ENCODE results near the gene FAM210B.
"Not testable (repeated sequence)": the region's sequence is repeated elsewhere in the genome, so short reads cannot be mapped to it uniquely, and the experiment has no call there.

FAM210B gene

DNA sequence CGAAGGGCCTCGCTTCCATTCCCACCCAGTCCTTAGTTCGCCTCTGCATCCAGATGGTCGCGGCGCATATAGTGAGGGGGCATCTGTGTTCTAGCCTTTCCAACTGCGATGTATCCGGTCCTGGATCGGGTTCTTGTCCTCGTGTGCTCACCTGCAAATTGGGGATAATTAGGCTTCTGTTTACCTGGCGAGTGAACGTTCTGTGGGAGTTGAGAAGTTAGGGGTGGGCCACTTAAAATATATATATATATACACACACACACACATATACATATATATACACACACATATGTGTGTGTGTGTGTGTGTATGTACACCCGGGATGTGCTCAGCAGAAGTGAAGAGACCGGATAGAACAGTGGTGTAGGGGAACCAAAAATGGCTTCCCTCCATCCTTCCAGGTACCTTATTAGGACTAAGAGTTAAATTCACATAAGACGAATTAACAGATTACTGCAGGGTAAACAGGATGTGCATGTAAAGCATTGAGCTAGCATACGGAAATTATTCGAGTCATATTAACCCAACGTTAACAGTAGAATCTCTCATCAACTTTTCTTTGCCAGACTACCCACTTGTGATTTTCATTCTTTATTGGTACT, 34.2 kb downstream of the FAM210B start:
- peak; percentile 37 for DNase-seq (ENCODE audit: low spot score)

DNA sequence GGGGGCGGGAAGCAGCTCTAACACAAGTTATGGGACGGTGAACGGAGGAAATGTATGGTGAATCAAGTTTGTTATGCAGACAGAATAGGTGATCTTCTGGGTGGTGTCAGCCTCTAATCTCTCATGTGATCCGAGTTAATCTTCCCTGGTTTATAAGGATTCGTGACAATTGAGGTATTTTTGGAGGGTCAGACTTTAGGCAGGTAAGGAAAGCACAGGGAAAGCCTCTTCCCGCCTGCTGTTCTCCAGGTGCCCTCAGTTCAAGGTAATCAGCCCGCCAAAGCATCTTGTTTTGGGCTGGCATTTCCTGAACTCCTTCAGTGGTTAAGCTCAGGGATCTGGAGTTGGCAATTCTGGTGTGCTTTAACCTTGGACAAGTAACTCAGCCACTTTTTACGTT, 34.9 kb downstream of the FAM210B start:
- no peak for DNase-seq (ENCODE audit: low spot score)

DNA sequence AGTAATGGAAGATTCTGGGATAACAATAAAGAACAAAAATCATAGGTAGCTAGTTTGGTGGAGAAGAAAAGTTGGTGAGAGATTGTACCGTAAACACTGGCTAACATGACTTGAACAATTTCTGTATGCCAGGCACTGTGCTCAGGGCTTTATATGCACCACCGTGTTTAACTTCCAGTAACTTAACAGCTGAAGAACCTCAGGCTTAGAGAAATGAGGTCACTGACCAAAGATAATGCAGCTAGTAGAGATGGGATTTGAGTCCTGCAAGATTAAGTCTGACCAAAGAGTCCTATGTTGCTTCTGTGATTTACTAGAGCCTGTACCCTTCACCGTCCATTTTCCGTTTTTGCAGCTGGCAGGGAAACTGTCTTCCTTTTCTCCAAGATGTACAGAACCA, 36.4 kb downstream of the FAM210B start:
- DNase-seq (ENCODE audit: low spot score), result no peak

DNA sequence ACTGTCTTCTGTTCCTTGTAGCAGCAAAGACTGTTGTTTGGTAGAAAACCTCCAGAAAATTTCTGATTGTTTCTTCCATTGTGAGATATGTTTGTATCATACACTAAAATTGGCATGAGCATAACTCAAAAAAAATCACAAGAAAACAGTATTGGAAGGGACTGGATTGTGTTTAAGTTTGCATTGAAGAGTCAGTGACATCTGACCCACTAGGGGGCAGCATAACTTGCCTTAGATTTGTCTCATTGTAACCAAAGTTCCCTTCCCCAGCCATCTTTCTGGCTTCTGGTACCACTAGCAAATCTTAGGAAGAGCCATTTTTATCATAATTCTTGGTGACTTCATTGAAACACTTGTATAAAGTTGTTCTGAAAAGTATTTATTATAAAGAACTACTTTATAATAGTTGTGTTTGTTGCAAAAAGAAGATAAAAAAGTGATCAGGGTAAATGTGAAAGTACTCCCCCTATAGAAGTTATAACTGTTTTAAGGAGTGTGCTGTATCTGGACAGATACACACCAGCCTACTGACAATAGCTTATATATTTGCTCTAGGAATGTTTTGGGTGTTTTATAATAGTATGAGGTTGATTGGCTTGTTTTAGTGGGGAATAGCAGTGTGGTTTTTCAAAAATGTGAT, 41.3 kb downstream of the FAM210B start:
- peak; percentile 82 for DNase-seq (ENCODE audit: low spot score)

DNA sequence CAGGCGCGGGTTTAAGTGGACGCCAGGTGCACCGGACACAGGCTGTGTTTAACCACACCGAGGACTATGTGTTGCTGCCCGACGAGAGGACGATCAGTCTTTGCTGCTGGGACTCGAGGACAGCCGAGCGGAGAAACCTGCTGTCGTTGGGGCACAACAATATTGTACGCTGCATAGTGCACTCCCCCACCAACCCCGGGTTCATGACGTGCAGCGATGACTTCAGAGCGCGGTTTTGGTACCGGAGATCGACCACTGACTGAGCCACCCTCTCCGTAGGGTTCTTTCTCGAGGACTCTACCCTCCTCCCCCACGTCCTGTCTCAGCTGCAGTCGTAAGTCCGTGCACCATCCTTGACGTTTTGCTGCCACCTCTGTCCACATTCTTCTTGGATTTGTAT, 44.7 kb downstream of the FAM210B start:
- DNase-seq (ENCODE audit: low spot score), result no peak

DNA sequence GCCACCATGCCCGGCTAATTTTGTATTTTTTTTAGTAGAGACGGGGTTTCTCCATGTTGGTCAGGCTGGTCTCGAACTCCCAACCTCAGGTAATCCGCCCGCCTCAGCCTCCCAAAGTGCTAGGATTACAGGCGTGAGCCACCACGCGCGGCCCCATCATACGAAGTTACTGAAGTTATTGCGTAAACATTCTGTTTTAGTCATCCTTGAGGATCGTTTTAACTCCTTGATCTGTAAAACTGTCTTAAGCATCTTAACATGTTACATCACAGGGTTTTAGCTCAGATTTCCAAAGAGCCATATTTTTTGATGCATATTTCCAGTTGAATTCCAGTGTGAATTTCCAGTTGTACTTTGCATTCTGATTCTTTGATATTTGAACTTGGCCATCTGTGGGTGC, 46.6 kb downstream of the FAM210B start:
- DNase-seq (ENCODE audit: low spot score), result not testable (repeated sequence)

DNA sequence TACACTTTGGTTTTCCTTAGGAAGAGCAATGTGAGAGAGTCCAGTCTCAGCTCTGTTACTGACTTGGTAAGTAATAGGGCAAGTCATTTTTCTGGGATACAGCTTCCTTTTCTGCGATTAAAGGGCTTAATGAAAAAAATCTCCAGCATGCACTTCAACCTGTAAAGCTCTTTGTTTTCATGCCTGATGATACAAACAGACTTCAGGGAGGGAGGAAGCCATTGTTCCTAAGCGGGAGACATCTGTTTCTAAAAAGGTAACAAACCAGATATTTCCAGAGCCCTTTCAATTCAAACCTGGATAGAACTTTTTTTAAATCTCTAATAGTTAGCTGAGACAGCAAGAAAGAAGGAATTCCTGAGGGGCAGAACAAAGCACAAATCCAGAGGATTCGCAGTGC, 48.1 kb downstream of the FAM210B start:
- no peak for DNase-seq (ENCODE audit: low spot score)

DNA sequence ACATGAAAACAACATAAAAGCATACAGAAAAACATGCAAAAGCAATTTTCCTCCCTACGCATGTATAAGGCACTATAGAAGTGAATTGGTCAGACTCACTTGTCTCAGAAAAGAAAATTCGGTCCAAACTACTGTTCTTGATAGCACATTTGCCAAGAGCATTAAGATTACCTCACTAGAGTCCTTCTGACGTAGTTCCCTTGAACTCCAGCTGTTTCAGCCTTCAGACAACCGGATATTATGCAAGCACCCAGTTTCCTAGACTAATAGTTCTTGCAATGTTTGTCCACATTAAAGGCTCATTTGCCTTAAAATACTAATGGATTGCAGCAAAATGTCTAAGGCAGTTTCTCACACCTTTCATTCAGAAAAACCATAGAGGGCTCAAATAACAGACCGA, 50.7 kb downstream of the FAM210B start:
- no peak for DNase-seq (ENCODE audit: low spot score)

DNA sequence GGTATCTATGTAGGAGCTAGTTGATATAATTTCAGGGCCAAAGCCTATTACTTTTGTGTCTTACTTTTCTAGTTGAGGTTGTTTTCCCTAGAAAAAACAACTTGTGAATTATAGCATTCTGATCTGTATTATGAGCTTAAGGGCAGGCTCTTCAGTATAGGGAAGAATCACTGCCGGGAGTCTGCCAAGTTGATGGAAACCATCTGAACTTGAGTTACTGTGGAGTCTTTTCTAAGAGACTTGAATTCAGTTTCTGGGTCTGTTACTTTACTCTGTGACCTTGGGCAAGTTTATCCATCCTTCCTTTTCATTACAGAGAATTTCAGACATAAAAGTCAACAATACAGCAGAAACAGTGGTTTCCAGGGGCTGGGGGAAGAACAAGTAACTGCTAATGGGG, 51.2 kb downstream of the FAM210B start:
- DNase-seq (ENCODE audit: low spot score), result no peak

DNA sequence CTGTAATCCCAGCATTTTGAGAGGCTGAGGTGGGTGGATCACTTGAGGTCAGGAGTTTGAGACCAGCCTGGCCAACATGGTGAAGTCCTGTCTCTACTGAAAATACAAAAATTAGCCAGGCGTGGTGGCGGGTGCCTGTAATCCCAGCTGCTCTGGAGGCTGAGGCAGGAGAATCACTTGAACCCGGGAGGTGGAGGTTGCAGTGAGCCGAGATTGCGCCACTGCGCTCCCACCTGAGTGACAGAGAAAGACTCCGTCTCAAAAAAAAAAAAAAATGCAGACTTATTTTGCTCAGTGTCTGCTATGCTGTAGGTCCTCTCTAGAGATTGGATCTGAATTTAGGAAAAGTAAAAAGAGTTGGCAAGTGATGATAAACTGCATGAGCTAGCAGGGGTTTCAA, 52.5 kb downstream of the FAM210B start:
- not testable (repeated sequence) for DNase-seq (ENCODE audit: low spot score)

DNA sequence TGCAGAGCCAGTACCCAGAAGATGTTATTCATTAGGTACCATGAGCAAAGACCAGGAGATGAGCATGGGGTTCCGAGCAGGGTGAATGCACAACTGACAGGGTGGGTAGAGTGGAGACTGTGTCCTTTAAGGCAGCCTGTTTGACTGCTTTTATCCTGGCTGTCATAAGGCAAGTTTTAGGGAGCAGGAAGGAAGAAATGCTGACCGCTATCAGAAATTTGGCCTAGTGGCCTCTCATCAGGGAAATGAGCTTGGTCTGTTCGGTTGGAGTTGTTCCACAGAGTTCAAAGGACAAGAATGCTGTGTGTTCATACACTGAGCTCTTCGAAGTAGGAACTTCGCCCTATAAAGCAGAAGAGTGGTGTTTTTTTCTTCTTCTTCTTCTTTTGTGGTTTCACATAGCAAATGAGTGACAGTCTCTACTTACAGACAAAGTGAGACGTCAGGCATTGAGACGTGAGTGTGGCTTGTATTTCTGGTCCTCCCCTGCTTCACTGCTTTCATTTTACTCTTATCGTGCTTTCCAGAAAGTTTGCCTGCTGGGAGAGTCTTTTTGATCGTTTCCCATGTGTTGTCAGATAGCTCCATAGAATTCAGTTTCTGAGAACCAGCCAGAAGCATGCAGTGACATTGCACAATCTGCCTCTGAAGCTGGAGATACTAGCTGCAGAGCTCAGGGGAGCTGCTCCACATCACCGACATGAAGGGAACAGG, 53.1 kb downstream of the FAM210B start, which contains the start of gene CASS4:
CASS4 (plus strand) TSS at position 502 of the 714 bp plus-strand sequence; CDS start at position 701, 199 bp downstream.
- peak; percentile 65 for DNase-seq (ENCODE audit: low spot score)

DNA sequence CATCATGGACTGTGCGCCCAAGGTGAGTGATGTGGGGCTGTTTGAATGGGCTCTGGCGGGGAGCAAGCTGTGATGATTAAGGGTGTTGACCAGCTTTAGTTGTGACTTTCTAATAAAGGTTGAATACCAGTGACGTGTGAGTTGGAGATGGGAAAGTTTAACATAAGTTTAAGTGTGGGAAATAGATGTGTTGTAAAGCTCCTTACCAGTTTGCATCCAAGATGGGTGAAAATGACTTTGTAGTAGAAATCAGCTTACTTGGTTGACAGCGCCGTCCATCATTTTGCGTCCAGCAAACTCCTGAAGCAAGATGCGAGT, 53.7 kb downstream of the FAM210B start:
- no peak for DNase-seq (ENCODE audit: low spot score)

DNA sequence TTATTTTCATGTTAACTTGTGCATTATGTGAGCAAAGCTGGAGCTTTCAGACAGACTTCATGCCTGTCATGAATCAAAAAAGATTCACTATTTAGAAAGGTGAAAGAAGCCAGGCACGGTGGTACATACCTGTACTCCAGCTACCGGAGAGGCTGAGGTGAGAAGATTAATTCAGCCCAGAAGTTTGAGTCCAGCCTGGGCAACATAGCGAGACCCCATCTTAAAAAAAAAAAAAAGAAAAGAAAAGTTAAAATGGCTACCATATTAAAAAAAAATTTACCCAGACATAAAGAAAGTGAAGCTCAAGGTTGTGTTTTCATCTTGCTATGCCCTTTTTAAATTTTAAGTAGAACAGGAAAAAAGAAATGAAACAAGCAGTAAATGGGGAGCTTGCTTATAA, 54.2 kb downstream of the FAM210B start:
- DNase-seq (ENCODE audit: low spot score), result no peak

DNA sequence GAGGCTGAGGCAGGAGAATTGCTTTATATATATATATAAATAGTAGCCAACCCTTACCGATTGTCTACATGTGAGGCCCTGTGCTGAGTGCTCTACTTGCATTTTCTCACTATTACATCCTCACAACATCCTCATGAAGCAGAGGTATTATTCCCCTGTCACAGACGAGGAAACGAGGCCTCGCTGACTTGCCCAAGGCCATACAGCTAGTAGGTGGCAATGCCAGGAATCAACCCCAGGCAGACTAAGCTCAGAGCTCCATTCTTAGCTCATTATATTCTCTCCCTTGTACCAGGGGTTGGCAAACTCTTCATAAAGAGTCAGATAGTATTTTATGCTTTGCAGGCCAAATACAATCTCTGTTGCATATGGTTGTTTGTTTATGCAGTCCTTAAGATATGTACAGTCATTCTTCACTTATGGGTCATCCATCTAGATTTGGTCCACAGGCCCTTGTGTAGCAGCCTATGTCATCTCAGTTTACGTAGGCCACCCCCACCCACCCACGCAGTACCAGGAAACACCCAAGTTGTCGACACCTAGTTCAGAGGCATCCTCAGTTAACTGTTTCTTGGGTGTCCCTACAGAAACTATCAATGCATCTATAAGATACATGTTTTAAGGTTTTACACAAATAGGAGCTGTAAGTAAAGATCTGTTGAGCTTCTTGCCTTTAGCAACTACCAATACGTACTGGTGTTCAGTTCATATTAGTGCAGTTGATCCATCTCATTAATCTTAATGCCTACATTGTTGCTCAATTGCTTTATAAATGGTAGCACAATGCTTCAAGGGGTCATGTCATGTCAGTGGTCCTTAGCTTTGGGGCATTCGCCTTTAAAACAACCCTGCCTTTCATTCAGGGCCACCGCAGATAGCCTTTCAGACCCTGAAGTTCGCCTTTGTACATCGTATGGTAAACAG, 56.3 kb downstream of the FAM210B start:
- peak; percentile 65 for DNase-seq (ENCODE audit: low spot score)

DNA sequence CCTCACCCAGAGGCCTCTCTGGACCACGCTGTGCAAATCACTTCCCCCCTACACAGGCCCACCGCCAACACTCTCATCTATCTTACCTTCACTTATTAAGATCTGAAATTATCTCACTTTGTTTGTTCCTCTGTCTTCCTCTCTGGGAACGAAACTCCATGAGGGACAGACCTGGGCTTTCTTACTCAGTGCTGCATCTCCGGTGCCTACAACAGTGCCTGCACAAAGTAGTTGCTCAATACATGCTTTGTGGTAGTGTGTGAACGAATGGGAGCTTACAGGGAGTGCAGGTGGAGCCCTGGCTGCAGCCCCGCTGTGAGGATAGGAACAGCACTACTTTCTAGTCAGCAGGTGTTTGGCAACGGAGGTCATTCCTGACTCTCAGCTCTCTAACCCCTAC, 58.6 kb downstream of the FAM210B start:
- no peak for DNase-seq (ENCODE audit: low spot score)

DNA sequence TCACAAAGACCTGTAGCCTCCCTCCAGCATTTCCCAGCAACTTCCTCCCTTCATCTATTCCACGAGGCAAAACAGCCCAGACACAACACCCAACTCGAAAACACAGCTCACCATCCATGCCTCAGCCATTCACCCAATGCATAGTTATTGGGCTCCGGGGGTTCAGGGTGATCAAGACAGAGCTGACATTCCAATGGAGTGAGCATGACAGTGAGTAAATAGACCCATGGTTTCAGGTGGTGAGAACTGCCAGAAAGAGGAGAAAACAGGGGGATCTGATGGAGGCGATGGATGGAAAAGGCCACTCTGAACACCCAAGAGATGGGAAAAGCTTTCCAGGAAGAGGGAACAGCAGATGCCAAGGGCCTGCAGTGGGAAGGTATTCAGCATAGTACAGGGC, 59.1 kb downstream of the FAM210B start:
- no peak for DNase-seq (ENCODE audit: low spot score)
